ENCODE results near the gene MYT1.
"Not testable (repeated sequence)": the region's sequence is repeated elsewhere in the genome, so short reads cannot be mapped to it uniquely, and the experiment has no call there.

GRCh38 chr20:64285579-64286446, 121.6 kb downstream of the MYT1 start:
- not testable (repeated sequence) for TF ChIP-seq POLR2AphosphoS5 (IDR thresholded peaks at IDR 0.05; ENCODE audit: low read depth, low read length); TAF1 (IDR thresholded peaks at IDR 0.05; ENCODE audit: borderline replicate concordance, low read depth, low read length); POLR2A (IDR thresholded peaks at IDR 0.05; ENCODE audit: low read depth, low read length)
